ENCODE measurements around the gene FRMD3.
"Not testable (repeated sequence)": the region's sequence is repeated elsewhere in the genome, so short reads cannot be mapped to it uniquely, and the experiment has no call there.

Gene FRMD3

DNA sequence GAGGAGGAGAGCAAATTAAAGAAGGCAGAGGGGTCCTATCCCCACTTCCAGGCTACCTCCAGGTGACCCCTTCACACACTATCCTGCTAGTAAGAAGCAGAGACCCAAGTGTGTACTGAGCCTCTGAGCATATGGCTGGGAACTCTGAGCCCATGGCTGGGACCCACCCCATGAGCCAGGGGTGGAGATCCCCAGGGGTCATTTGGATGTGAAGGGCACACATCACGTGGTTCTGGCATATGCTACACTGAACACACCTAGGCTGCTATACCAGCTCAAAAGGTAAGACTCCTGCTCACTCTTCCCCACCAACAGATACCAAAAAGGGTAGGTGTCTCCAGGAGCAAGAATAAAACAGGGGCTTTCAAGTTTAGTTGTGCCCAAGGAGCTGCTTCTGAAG is 149.9 kb downstream of the FRMD3 start:
- no peak for DNase-seq (ENCODE audit: low spot score)

DNA sequence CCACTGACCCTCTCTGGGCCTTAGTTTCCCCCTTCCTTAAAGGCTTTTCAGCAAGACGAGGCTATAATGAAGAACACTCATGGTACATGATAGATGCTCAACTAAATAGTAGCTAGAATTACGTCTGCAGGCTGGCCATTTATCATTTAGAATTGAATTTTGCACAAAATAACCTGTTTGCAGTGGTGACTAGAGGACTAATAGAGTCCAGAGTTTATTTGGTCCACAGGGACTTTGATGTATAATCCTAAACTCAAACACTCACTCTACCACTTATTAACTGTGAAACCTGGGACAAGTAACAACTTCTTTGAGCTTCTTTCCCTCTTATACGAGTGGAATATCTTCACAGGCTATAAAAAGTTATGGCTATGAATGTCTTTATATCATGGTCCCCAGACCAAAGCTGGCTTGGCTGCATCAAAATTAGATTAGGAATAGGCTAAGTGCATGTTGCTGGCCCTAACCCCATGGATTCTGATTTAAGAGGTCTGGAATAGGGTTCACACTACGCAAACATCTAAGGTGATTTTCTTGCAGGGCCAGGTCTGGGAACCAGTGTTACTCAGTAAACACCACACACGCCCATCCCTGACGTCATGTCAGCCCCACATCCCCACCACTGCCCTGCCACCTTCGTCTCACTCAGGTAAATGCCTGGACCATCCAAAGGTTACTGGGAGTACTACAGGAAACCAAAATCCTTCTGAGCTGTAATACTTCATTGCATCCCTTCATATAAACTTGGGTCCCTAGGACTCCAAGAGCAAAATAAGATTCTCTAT is 150.6 kb downstream of the FRMD3 start:
- DNase-seq (ENCODE audit: low spot score): no peak

DNA sequence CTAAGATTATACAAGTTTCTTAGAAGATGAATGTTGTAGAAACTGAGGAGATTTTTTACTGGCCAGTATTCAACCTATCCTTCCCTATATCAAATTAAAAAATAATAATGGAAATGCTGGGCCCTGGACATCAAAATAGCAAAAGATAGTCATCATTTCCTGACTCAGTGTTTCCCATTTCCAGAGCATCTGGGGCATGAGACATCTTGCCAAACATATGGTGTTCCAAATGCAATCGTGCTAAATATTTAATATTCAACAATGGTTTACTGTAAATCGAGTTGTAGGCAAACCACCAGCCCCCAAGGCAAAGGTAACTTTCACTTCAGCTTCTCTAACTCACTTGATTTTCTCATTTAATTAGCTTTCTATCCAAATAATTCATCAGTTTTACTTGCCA is 152.9 kb downstream of the FRMD3 start:
- peak; percentile 11 for DNase-seq (ENCODE audit: low spot score)

DNA sequence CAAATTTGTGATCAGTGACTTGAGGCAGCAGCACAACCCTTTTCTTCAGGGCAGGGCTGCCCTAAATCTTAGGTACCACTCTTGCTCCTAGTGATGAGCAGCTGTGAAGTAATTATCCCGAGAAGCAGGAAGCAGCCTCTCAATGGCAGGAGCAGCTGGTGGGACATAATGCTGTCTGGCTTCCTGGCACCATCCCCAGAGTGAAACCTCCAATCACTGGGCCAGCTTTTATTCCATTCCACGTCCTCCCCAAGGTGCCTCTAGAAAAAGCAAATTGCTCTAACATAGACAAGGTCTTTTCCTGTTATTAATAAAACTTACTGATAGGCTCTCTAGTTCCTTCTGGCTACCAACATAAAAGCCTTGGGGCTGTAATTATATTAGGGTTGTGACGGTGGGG is 154.0 kb downstream of the FRMD3 start:
- DNase-seq (ENCODE audit: low spot score): no peak

DNA sequence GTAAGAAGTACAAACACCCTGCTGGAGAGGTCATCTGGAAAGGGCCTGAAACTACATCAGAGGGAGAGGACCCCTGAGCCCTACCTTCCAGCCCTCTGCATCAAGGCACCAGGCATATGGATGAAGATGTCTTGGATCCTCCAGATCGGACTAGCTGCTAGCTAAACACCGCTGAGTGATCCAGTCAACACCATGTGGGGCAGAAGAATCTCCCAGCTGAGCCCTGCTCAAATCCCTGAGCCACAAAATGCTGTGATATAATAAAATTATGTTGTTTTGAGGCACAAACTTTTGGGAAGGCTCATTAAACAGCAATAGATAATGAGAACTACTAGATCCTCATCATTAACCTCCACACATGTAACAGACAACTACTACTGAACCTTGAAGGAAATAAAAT is 155.2 kb downstream of the FRMD3 start:
- DNase-seq (ENCODE audit: low spot score): no peak

GRCh38 chr9:83382421-83382820 is 155.8 kb downstream of the FRMD3 start:
- no peak for DNase-seq (ENCODE audit: low spot score)

- no peak for DNase-seq (ENCODE audit: low spot score)
Observed at GRCh38 chr9:83379045-83379444, 159.2 kb downstream of the FRMD3 start.

- DNase-seq (ENCODE audit: low spot score): no peak
Observed at GRCh38 chr9:83372957-83373356, 165.2 kb downstream of the FRMD3 start.

DNA sequence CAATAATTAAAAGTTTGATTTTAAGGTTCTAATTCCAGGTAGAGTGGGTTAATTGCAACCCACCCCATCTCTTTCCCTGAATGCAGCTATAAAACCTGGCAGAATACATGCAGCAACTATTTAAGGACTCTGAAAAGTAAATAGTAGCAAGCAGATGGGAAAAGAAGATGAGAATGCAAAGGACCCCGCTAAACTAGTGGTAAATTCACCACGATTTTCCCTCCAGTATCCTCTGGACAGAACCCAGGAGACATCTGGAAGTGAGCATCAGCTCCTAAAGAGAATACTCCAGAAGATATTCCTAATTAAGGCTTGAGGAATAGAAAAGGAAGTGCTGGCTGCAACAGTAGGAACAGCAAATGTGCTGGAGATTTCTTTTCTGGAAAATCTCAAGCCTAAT is 170.9 kb downstream of the FRMD3 start:
- DNase-seq (ENCODE audit: low spot score): no peak

DNA sequence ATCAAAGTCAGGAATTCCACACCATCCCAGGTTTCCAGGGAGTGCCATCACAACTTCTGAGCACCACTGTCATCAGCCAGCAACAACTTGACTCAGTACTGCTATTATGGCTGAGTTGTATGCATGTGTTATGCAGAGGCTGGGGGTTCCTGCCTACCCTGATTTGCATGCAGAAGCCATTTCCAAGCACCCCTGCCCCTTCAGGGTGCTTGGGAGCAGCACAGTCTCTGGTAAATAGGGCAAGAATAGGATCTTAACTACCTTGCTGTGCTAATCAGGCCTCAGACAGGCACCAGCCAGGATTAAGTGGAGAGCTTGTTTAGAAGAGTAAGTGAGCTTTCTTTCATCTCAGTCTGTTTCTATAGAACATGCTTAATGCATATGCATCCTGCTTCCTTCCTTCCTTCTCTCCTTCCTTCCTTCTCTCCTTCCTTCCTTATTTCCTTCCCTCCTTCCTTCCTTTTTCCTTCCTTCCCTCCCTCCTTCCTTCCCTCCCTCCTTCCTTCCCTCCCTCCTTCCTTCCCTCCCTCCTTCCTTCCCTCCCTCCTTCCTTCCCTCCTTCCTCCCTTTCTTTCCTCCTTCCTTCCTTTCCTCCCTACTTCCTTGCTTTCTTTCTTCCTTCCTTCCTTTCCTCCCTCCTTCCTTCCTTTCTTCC is 175.7 kb downstream of the FRMD3 start:
- DNase-seq (ENCODE audit: low spot score): no peak

GRCh38 chr9:83359039-83359438 is 179.2 kb downstream of the FRMD3 start:
- no peak for DNase-seq (ENCODE audit: low spot score)

DNA sequence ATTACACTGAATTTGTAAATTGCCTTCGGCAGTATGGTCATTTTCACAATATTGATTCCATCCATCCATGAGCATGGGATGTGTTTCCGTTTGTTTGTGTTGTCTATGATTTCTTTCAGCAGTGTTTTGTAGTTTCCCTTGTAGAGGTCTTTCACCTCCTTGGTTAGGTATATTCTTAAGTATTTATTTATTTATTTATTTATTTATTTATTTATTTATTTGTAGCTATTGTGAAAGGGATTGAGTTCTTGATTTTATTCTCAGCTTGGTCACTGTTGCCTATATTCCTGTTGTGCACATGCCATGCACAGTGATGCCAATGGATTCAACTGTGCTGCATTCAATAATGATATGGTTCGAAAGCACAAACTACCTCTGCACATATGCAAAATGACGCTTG is 179.7 kb downstream of the FRMD3 start:
- DNase-seq (ENCODE audit: low spot score): not testable (repeated sequence)

GRCh38 chr9:83355729-83356151 is 182.5 kb downstream of the FRMD3 start:
- DNase-seq (ENCODE audit: low spot score): no peak

DNA sequence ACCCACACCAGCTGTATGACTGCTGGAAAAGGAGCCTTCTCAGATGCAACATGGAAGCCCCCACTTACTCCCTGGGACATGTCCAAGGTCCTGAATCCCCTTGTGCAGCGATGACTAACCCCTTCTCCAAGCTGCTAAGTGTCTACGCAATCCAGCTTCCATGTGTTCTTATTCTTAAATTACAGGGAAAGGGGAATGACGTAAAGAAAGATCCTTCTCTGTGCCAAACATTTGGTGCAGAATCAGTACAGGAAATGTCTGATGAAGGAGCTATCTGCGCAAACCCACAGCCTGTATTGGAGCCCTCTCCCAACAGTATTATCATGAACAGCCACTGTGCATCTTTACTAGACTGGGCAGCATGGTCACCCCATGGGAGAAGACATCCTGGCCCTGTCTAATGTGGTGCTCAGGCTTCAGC is 183.2 kb downstream of the FRMD3 start:
- DNase-seq (ENCODE audit: low spot score): no peak

DNA sequence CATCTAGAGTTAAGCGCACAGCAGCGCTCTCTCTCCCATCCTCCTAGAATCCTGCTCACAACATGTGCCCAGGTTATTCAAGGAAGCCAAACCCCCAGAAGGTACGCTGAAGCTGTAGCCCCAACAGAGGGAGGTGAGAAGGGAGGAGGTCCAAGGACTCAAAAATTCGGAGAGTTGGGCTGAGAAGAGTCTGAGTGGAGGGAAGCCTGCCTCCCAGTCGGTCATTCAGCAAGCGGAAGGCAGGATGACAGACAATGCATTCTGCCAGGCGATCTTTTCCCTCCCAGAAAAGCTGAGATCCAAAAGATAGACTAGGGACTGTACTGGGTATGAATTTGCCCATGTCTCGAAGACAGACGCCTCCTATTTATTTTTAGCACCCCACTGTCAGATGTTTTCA is 189.2 kb downstream of the FRMD3 start:
- DNase-seq (ENCODE audit: low spot score): no peak

GRCh38 chr9:83346655-83347420 is 191.4 kb downstream of the FRMD3 start:
- DNase-seq (ENCODE audit: low spot score): no peak

DNA sequence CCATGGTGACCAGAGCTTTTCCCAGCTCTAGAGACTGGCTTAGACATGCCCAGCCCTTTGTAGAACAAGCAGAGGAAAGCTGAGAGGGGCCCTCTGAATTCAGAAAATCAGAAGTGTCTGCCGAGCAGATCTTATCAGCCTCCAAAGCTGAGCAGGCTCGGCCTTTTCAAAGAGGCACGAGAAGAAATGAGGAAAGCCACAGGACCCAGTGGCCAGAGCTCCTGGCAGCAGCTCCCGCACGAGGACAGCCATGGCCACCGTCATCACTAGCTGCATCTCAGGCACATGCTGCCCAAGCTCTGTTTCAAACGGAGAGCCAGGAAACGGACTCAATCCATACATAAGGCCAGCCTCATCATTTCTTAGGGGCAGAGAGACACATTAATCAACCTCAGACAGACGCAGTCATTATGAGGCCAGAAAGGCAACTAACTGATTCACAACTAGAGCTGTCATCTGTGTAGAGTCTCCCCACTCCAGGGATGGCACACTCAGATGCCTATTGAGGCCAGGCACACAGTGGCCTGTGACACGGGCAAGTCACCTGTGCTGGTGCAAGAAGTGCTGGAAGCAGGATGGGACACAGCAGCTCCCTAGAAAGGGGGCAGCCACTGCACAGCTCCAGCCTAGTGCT is 194.7 kb downstream of the FRMD3 start:
- no peak for DNase-seq (ENCODE audit: low spot score)

DNA sequence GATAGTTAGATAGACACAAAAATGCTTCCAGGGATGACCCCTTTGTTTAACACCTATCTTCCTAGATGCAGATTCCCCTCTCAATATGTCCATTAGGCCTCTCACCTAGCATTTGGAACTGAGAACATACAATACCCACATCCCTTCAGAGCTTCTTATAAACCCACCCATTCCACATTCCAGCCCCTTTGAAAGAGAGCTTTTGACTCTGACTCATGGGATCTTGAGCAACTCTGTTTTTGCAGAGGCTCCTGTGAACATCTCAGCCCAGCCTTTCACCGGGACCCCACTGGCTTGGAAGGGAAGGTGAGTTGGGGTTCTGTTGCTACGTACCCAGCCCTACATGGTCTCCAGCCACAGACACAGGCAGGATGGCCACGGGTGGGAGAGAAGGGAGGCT is 195.5 kb downstream of the FRMD3 start:
- DNase-seq (ENCODE audit: low spot score): no peak

DNA sequence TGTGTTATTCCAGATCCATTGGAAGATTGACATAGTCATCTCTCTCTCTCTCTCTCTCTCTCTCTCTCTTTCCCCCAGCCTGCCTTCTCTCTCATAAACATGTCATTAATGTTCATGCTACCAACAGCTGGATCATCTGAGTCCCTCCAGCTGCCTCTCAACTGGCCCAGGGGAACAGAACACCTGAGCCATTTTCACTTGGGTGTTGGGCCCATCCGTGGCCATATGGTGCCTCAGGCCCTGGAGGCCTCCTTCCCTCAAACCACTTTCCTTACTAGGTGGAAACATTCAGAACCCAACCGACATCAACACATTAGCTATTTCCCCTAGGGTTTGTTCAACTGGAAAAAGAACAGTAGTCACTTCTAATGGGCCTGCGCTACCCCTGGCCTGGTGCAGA is 196.2 kb downstream of the FRMD3 start:
- no peak for DNase-seq (ENCODE audit: low spot score)

DNA sequence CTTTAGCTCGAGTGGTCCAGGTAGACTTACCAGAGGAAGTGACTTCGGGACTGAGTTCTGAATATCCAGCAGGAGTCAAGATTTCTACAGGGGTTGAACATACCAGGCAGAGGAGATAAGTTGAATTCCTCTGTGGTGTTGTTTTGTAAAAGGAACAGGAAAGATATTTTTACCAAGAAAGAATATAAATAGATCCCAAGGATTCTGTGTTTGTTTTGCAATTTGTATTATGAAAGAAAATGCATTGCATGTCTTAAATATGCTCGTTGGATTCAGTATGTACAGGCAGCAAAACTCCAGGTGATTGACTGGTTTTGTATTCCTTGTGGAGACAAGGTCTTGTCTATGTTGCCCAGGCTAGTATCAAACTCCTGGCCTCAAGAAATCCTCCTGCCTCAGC is 197.8 kb downstream of the FRMD3 start:
- no peak for DNase-seq (ENCODE audit: low spot score)

- DNase-seq (ENCODE audit: low spot score): no peak
Observed at GRCh38 chr9:83339435-83339834, 198.8 kb downstream of the FRMD3 start.

GRCh38 chr9:83336706-83337105 is 201.5 kb downstream of the FRMD3 start:
- DNase-seq (ENCODE audit: low spot score): no peak

GRCh38 chr9:83334320-83334719 is 203.9 kb downstream of the FRMD3 start:
- DNase-seq (ENCODE audit: low spot score): peak; percentile 79
